GM21576 (cell line): ENCODE data around the gene NAALADL2.

Experiments used
- ATAC-seq: cut with Tn5 transposase; IDR thresholded peaks from one replicate; pipeline ENCODE4 v1.9.1; 2021; ENCODE audit warnings: mild to moderate bottlenecking, moderate library complexity; ENCODE audit not compliant: unreplicated experiment

NAALADL2 gene

GRCh38 chr3:174859114-174859735 is at the start of gene NAALADL2:
NAALADL2 (plus strand) TSS chr3:174859334.
- ATAC-seq = no peak

- no peak for ATAC-seq
These were observed 48.9 kb upstream of the NAALADL2 start for GRCh38 chr3:174810254-174810653.

GRCh38 chr3:174812172-174812862 is 46.8 kb upstream of the NAALADL2 start:
- no peak for ATAC-seq

GRCh38 chr3:174815750-174816149 is 43.4 kb upstream of the NAALADL2 start:
- no peak for ATAC-seq

GRCh38 chr3:174820885-174821284 is 38.2 kb upstream of the NAALADL2 start:
- ATAC-seq = no peak

GRCh38 chr3:174821477-174821876 is 37.7 kb upstream of the NAALADL2 start:
- ATAC-seq = no peak

GRCh38 chr3:174822320-174822719 is 36.8 kb upstream of the NAALADL2 start:
- ATAC-seq = no peak

GRCh38 chr3:174826069-174826468 is 33.1 kb upstream of the NAALADL2 start:
- no peak for ATAC-seq

- no peak for ATAC-seq
These were observed 14.4 kb upstream of the NAALADL2 start for GRCh38 chr3:174844746-174845145.

GRCh38 chr3:174846055-174846454 is 13.1 kb upstream of the NAALADL2 start:
- no peak for ATAC-seq

- ATAC-seq = no peak
These were observed 4.1 kb upstream of the NAALADL2 start for GRCh38 chr3:174854987-174855386.

- ATAC-seq = no peak
These were observed 1.8 kb upstream of the NAALADL2 start for GRCh38 chr3:174857301-174857700.

GRCh38 chr3:174858353-174858752 is 781 bp upstream of the NAALADL2 start:
- ATAC-seq = no peak

GRCh38 chr3:174859756-174860155 is 622 bp downstream of the NAALADL2 start:
- no peak for ATAC-seq

GRCh38 chr3:174862101-174862500 is 3.0 kb downstream of the NAALADL2 start:
- ATAC-seq = no peak

- no peak for ATAC-seq
These were observed 3.5 kb downstream of the NAALADL2 start for GRCh38 chr3:174862666-174863065.

- no peak for ATAC-seq
These were observed 4.4 kb downstream of the NAALADL2 start for GRCh38 chr3:174863488-174863887.

- no peak for ATAC-seq
These were observed 10.3 kb downstream of the NAALADL2 start for GRCh38 chr3:174869448-174869847.

- ATAC-seq = no peak
These were observed 14.9 kb downstream of the NAALADL2 start for GRCh38 chr3:174873832-174874657.

GRCh38 chr3:174882789-174883188 is 23.7 kb downstream of the NAALADL2 start:
- ATAC-seq = no peak

- no peak for ATAC-seq
These were observed 24.9 kb downstream of the NAALADL2 start for GRCh38 chr3:174883881-174884675.
